HepG2 (cell line): ENCODE results near the gene ATRN. TPM values are rescaled to one million over a fixed set of nuclear protein-coding genes. Genes with fewer than 3 reads are reported as not detected.

Source experiments
- AFF4 ChIP-seq: sonication (generic); formaldehyde crosslinking; IDR thresholded peaks from 2 replicates; pipeline ENCODE4 v1.4.0; 2020; ENCODE audit warnings: missing genetic modification reagents
- CREB3 ChIP-seq: sonication (generic); formaldehyde crosslinking; IDR thresholded peaks from 2 replicates; pipeline ENCODE4 v1.5.0; 2020; ENCODE audit warnings: missing genetic modification reagents
- EP300 ChIP-seq, 3 experiments: sonication (generic) in 1 of 3; formaldehyde crosslinking in 1 of 3; IDR thresholded peaks; 2 replicates each; pipeline versions ENCODE4 v1.5.1 to v1.6.1; 2011 to 2020; ENCODE audit warnings: low read depth in 2 of 3, low read length in 2 of 3, borderline replicate concordance in 1 of 3, improper control_type of control experiment in 1 of 3, mild to moderate bottlenecking in 1 of 3, missing genetic modification reagents in 1 of 3, moderate library complexity in 1 of 3
- HMGXB4 ChIP-seq, 2 experiments: sonication (generic) in 1 of 2; formaldehyde crosslinking in 1 of 2; IDR thresholded peaks; 2 replicates each; pipeline versions ENCODE4 v1.4.0 to v1.6.1; 2018 to 2020; ENCODE audit warnings: missing genetic modification reagents in 2 of 2, borderline replicate concordance in 1 of 2, low read depth in 1 of 2, mild to moderate bottlenecking in 1 of 2, missing biosample characterization in 1 of 2
- HOXD1 ChIP-seq: sonication (generic); formaldehyde crosslinking; IDR thresholded peaks from 2 replicates; pipeline ENCODE4 v1.5.0; 2020; ENCODE audit warnings: missing genetic modification reagents
- PRDM15 ChIP-seq: sonication (generic); formaldehyde crosslinking; IDR thresholded peaks from 2 replicates; pipeline ENCODE4 v1.4.0; 2020; ENCODE audit warnings: missing genetic modification reagents
- SNAI1 ChIP-seq: sonication (generic); formaldehyde crosslinking; IDR thresholded peaks from 2 replicates; pipeline ENCODE4 v1.5.0; 2020; ENCODE audit warnings: mild to moderate bottlenecking, missing genetic modification reagents, borderline replicate concordance
- SYNCRIP ChIP-seq: fragments of 200-400 bp; formaldehyde crosslinking; IDR thresholded peaks from 2 replicates; pipeline ENCODE4 v1.6.1; 2018; ENCODE audit warnings: mild to moderate bottlenecking, low read depth, low read length; ENCODE audit not compliant: insufficient read depth
- ZNF382 ChIP-seq: sonication (generic); formaldehyde crosslinking; IDR thresholded peaks from 2 replicates; pipeline ENCODE4 v1.5.0; 2020; ENCODE audit warnings: missing genetic modification reagents, mild to moderate bottlenecking, borderline replicate concordance
- ZNF543 ChIP-seq: sonication (generic); formaldehyde crosslinking; IDR thresholded peaks from 2 replicates; pipeline ENCODE4 v1.4.0; 2020; ENCODE audit warnings: mild to moderate bottlenecking, missing genetic modification reagents
- ZNF577 ChIP-seq: sonication (generic); formaldehyde crosslinking; IDR thresholded peaks from 2 replicates; pipeline ENCODE4 v1.4.0; 2020; ENCODE audit warnings: mild to moderate bottlenecking, low read depth, missing genetic modification reagents, borderline replicate concordance
- ZNF607 ChIP-seq: sonication (generic); formaldehyde crosslinking; IDR thresholded peaks from 2 replicates; pipeline ENCODE4 v1.5.1; 2020; ENCODE audit warnings: missing genetic modification reagents, mild to moderate bottlenecking, borderline replicate concordance
- polyA plus RNA-seq, 8 experiments: library from polyadenylated mRNA; depleted of rRNA in 3 of 8; stranded (reverse) in 7 of 8; unstranded in 1 of 8; fragments of >200 nt; fragmentation: Illumina TruSeq in 4 of 8; extraction: Trizol in 4 of 8; gene quantifications; 2 replicates each; pipeline versions ENCODE4 v1.2.1 to v1.2.3, GENCODE V29; 2011 to 2016; ENCODE audit warnings: low read depth in 4 of 8, missing spikeins in 1 of 8, mixed read lengths in 1 of 8; ENCODE audit not compliant: insufficient read depth in 1 of 8
- total RNA-seq, 5 experiments: library from RNA; depleted of rRNA; stranded (reverse); fragments of >200 nt; fragmentation: Illumina TruSeq; extraction: Trizol; gene quantifications; 2 replicates each; pipeline ENCODE4 v1.2.3, GENCODE V29; 2016; ENCODE audit warnings: low read depth in 1 of 5

Gene ATRN
- total and polyA plus RNA-seq, 2 of the 13 experiments (the other 11 are each of a cell fraction or from before 2014, with no cell fraction given): 44.2 to 81.1 TPM

GRCh38 chr20:3470627-3471396 lies at the start of gene ATRN (continued):
- TF ChIP-seq HMGXB4 (CRISPR knock-in tag; IDR thresholded peaks at IDR 0.05; ENCODE audit: borderline replicate concordance in 1 of 2, low read depth in 1 of 2) (peak; percentile 97), CREB3 (CRISPR knock-in tag) (peak; percentile 94; the same call in 1 of the 2 replicates), ZNF607 (CRISPR knock-in tag) (peak; percentile 91), SYNCRIP (no peak), SNAI1 (CRISPR knock-in tag) (peak; percentile 94), EP300 (IDR thresholded peaks at IDR 0.05; ENCODE audit: low read depth in 2 of 2, low read length in 2 of 2) (peak; percentile 47; a peak in 3 of 4 replicates), EP300 (CRISPR knock-in tag; IDR thresholded peaks at IDR 0.05; ENCODE audit: borderline replicate concordance) (peak; percentile 50), HOXD1 (peak; percentile 53; the same call in 1 of the 2 replicates), ZNF577 (CRISPR knock-in tag) (0 out of 2 replicates have a peak, but pooled peaks have one; percentile 19), ZNF543 (CRISPR knock-in tag) (peak; percentile 99), AFF4 (CRISPR knock-in tag) (no peak; the same call in 1 of the 2 replicates), PRDM15 (peak; percentile 27), ZNF382 (no peak)
